ENCODE measurements around the gene PTGFRN. TPM values are rescaled to one million over a fixed set of nuclear protein-coding genes. Genes with fewer than 3 reads are reported as not detected.

PTGFRN gene
- total and polyA plus RNA-seq, 2 experiments from 2014 or later = 17.4 to 32.7 TPM

DNA sequence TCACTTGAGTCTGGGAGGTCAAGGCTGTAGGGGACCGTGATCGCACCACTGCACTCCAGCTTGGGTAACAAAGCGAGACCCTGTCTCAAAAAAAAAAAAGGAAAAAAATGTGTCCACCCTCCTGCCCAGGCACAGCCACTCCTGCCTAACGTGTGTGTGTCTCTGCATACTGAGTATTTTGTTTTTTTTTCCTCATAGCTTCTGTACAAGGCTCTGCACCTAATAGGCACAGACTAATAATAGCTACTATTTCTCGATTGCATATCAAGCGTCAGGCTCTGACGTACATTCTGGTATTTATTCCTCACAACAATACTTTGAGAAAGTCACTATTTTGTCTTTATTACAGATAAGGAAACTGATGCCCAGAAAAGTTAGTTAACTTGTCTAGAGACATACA is 5.0 kb downstream of the PTGFRN start:
- no peak overlapping the region for H2AFZ ChIP-seq
- H3K27ac ChIP-seq (ENCODE audit: low read depth) = no peak overlapping the region
- no peak overlapping the region for H3K27ac Mint-ChIP-seq
- no peak for TF ChIP-seq EZH2 (IDR thresholded peaks at IDR 0.05; ENCODE audit: low read depth, unreplicated experiment)
- TF ChIP-seq, protein P1, sequence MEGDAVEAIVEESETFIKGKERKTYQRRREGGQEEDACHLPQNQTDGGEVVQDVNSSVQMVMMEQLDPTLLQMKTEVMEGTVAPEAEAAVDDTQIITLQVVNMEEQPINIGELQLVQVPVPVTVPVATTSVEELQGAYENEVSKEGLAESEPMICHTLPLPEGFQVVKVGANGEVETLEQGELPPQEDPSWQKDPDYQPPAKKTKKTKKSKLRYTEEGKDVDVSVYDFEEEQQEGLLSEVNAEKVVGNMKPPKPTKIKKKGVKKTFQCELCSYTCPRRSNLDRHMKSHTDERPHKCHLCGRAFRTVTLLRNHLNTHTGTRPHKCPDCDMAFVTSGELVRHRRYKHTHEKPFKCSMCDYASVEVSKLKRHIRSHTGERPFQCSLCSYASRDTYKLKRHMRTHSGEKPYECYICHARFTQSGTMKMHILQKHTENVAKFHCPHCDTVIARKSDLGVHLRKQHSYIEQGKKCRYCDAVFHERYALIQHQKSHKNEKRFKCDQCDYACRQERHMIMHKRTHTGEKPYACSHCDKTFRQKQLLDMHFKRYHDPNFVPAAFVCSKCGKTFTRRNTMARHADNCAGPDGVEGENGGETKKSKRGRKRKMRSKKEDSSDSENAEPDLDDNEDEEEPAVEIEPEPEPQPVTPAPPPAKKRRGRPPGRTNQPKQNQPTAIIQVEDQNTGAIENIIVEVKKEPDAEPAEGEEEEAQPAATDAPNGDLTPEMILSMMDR (conservative IDR thresholded peaks at IDR 0.05; ENCODE audit: low read depth in 2 of 2) = no peak
- TF ChIP-seq EZH2phosphoT487 (IDR thresholded peaks at IDR 0.05; ENCODE audit: unreplicated experiment) = no peak
- TF ChIP-seq, protein P2, sequence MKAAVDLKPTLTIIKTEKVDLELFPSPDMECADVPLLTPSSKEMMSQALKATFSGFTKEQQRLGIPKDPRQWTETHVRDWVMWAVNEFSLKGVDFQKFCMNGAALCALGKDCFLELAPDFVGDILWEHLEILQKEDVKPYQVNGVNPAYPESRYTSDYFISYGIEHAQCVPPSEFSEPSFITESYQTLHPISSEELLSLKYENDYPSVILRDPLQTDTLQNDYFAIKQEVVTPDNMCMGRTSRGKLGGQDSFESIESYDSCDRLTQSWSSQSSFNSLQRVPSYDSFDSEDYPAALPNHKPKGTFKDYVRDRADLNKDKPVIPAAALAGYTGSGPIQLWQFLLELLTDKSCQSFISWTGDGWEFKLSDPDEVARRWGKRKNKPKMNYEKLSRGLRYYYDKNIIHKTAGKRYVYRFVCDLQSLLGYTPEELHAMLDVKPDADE (IDR thresholded peaks at IDR 0.05) = no peak
- TF ChIP-seq ZNF331 (CRISPR knock-in tag; IDR thresholded peaks at IDR 0.05; ENCODE audit: low read depth) = no peak
- no peaks in the 10 kb centered on the region for H3K9me3 Mint-ChIP-seq
- H3K9me2 ChIP-seq (ENCODE audit: insufficient read depth) = no peaks in the 10 kb centered on the region
- no peak overlapping the region for H3K4me3 ChIP-seq
- no peaks in the 10 kb centered on the region for H3K27me3 ChIP-seq (ENCODE audit: insufficient read depth)
- no peaks in the 10 kb centered on the region for H3K27me3 Mint-ChIP-seq (ENCODE audit: insufficient read depth, low read depth, poor library complexity)
- peaks cover 11% of the 10 kb centered on the region; the same call in 2 of the 3 replicates for H3K4me1 Mint-ChIP-seq
- ATAC-seq (no peak), DNase-seq (ENCODE audit: low spot score) (no peak)
- H4K20me1 ChIP-seq (replicated peaks; ENCODE audit: insufficient read depth) = peaks cover 12% of the 10 kb centered on the region
- peaks cover 25% of the 10 kb centered on the region for H3K4me1 ChIP-seq (ENCODE audit: insufficient read depth)
- H3K79me2 ChIP-seq (replicated peaks; ENCODE audit: insufficient read depth) = peaks cover 83% of the 10 kb centered on the region
- no peak overlapping the region for H3K4me3 Mint-ChIP-seq
- H3K36me3 ChIP-seq (ENCODE audit: insufficient read depth) = peaks cover 11% of the 10 kb centered on the region; the same call in 1 of the 2 replicates
- H3K4me2 ChIP-seq = no peak overlapping the region
- no peaks in the 10 kb centered on the region for H3F3A ChIP-seq (replicated peaks; ENCODE audit: low read depth)
- no peaks in the 10 kb centered on the region for H3K36me3 Mint-ChIP-seq (ENCODE audit: low read depth)

DNA sequence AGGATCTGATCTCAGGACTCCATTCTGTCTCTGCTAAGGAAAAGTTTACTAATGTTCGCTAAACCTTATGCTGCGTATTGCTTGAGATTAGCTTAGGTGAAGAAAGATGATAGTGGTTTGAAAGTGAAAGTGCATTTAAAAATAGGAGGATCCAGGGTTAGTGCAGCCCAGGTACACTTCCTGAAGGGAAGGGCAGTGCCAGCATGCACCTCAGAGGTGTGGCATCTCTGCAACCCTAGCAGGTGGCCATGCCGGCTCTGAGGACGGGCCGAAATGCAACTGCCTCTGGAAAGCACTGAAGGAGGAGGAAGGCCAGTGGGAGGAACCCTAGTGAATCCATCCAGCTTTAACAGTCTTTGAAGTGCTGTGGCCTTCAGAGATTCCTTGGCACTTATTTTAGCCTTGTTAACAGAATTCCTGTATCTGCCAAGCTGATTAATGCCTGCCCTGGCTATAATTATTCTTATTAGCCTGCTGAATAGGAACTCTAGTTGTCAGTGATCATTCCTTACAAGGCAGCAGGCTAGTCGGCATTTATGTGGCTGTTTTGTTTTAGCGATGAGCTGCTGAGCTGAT is 5.5 kb downstream of the PTGFRN start:
- ATAC-seq = no peak
- Mint-ChIP-seq H3K9me3 (no peaks in the 10 kb centered on the region), H3K4me3 (no peak overlapping the region)
- TF ChIP-seq STAT1 (IDR thresholded peaks at IDR 0.05; ENCODE audit: unreplicated experiment) = no peak
- no peak for TF ChIP-seq EZH2 (IDR thresholded peaks at IDR 0.05; ENCODE audit: low read depth, unreplicated experiment)
- TF ChIP-seq JUNB (IDR thresholded peaks at IDR 0.05; ENCODE audit: unreplicated experiment) = no peak
- no peak for TF ChIP-seq ZNF331 (CRISPR knock-in tag; IDR thresholded peaks at IDR 0.05; ENCODE audit: low read depth)
- TF ChIP-seq, protein P3, sequence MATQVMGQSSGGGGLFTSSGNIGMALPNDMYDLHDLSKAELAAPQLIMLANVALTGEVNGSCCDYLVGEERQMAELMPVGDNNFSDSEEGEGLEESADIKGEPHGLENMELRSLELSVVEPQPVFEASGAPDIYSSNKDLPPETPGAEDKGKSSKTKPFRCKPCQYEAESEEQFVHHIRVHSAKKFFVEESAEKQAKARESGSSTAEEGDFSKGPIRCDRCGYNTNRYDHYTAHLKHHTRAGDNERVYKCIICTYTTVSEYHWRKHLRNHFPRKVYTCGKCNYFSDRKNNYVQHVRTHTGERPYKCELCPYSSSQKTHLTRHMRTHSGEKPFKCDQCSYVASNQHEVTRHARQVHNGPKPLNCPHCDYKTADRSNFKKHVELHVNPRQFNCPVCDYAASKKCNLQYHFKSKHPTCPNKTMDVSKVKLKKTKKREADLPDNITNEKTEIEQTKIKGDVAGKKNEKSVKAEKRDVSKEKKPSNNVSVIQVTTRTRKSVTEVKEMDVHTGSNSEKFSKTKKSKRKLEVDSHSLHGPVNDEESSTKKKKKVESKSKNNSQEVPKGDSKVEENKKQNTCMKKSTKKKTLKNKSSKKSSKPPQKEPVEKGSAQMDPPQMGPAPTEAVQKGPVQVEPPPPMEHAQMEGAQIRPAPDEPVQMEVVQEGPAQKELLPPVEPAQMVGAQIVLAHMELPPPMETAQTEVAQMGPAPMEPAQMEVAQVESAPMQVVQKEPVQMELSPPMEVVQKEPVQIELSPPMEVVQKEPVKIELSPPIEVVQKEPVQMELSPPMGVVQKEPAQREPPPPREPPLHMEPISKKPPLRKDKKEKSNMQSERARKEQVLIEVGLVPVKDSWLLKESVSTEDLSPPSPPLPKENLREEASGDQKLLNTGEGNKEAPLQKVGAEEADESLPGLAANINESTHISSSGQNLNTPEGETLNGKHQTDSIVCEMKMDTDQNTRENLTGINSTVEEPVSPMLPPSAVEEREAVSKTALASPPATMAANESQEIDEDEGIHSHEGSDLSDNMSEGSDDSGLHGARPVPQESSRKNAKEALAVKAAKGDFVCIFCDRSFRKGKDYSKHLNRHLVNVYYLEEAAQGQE (IDR thresholded peaks at IDR 0.05; ENCODE audit: unreplicated experiment) = no peak
- no peak for TF ChIP-seq EZH2phosphoT487 (IDR thresholded peaks at IDR 0.05; ENCODE audit: unreplicated experiment)
- no peak for TF ChIP-seq POLR2AphosphoS5 (IDR thresholded peaks at IDR 0.05; ENCODE audit: low read depth)
- no peak for TF ChIP-seq CREB1 (CRISPR knock-in tag; IDR thresholded peaks at IDR 0.05; ENCODE audit: low read depth)
- TF ChIP-seq NANOG (IDR thresholded peaks at IDR 0.05; ENCODE audit: borderline replicate concordance) = no peak

More for the DNA sequence above, 5.5 kb downstream of the PTGFRN start:
- H3K9me2 ChIP-seq (ENCODE audit: insufficient read depth) = no peaks in the 10 kb centered on the region
- no peaks in the 10 kb centered on the region for H3K36me3 Mint-ChIP-seq (ENCODE audit: low read depth)
- no peak overlapping the region for H3K4me3 ChIP-seq
- no peaks in the 10 kb centered on the region for H3K27me3 ChIP-seq (ENCODE audit: insufficient read depth)
- peaks cover 88% of the 10 kb centered on the region for H3K79me2 ChIP-seq (replicated peaks; ENCODE audit: insufficient read depth)
- no peak overlapping the region for H3K27ac ChIP-seq (ENCODE audit: low read depth)
- H3K36me3 ChIP-seq (ENCODE audit: insufficient read depth) = peaks cover 11% of the 10 kb centered on the region; the same call in 1 of the 2 replicates
- H3K4me1 Mint-ChIP-seq = peaks cover 15% of the 10 kb centered on the region; the same call in 2 of the 3 replicates
- no peak overlapping the region for H2AFZ ChIP-seq
- peaks cover 27% of the 10 kb centered on the region for H3K4me1 ChIP-seq (ENCODE audit: insufficient read depth)
- no peaks in the 10 kb centered on the region for H3F3A ChIP-seq (replicated peaks; ENCODE audit: low read depth)
- no peak overlapping the region for H3K4me2 ChIP-seq
- DNase-seq (ENCODE audit: low spot score) = no peak
- no peak overlapping the region for H3K27ac Mint-ChIP-seq
- H4K20me1 ChIP-seq (replicated peaks; ENCODE audit: insufficient read depth) = peaks cover 12% of the 10 kb centered on the region
- H3K27me3 Mint-ChIP-seq (ENCODE audit: insufficient read depth, low read depth, poor library complexity) = no peaks in the 10 kb centered on the region
